GM10248 (cell line): ENCODE results near the gene DOCK1.

Experiments
- CTCF ChIA-PET: fragments of 300-600 bp; sonication (Branson Sonifier 250); formaldehyde crosslinking; extraction: SDS; loops from one replicate; lab custom pipeline; 2021; ENCODE audit warnings: antibody characterized with exemption; lab: Yijun Ruan, JAX
- POLR2A ChIA-PET: fragments of 350-650 bp; sonication (Branson Sonifier 250); formaldehyde crosslinking; extraction: SDS; loops from one replicate; lab custom pipeline; 2020; ENCODE audit warnings: antibody characterized with exemption; lab: Yijun Ruan, JAX
- DNase-seq: peaks from one replicate; pipeline ENCODE4 v3.0.0; 2012; ENCODE audit errors: extremely low spot score
- TF ChIP-seq, protein P1 (sequence below): IDR thresholded peaks from 2 replicates; pipeline ENCODE4 v1.5.1; 2012; ENCODE audit warnings: mild to moderate bottlenecking, low read depth; ENCODE audit errors: extremely low read depth, missing control alignments, control extremely low read depth

The DOCK1 gene

DNA sequence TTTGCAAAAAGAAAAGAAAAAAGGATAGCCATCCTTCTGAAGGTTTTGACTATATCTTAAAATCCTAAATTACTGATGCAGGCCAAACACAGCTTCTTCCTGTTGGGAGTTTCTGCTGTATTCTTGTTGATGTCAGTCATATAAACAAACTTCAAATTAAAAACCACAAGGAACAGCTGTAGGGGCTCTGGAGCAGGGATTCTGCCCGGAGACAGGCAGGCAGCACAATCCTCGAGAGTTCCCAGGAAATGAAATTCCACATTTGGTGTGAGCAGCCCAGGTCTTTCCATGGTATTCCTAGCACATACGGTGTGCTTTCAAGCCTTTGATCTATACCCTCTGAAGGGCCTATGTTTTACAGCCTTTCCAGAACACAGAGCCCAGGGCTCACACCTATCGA, 248.0 kb downstream of the DOCK1 start:
- POLR2A ChIA-PET: no interaction called here
- CTCF ChIA-PET: no interaction called here
- TF ChIP-seq, protein P1, sequence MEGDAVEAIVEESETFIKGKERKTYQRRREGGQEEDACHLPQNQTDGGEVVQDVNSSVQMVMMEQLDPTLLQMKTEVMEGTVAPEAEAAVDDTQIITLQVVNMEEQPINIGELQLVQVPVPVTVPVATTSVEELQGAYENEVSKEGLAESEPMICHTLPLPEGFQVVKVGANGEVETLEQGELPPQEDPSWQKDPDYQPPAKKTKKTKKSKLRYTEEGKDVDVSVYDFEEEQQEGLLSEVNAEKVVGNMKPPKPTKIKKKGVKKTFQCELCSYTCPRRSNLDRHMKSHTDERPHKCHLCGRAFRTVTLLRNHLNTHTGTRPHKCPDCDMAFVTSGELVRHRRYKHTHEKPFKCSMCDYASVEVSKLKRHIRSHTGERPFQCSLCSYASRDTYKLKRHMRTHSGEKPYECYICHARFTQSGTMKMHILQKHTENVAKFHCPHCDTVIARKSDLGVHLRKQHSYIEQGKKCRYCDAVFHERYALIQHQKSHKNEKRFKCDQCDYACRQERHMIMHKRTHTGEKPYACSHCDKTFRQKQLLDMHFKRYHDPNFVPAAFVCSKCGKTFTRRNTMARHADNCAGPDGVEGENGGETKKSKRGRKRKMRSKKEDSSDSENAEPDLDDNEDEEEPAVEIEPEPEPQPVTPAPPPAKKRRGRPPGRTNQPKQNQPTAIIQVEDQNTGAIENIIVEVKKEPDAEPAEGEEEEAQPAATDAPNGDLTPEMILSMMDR: no peak
- DNase-seq: no peak

DNA sequence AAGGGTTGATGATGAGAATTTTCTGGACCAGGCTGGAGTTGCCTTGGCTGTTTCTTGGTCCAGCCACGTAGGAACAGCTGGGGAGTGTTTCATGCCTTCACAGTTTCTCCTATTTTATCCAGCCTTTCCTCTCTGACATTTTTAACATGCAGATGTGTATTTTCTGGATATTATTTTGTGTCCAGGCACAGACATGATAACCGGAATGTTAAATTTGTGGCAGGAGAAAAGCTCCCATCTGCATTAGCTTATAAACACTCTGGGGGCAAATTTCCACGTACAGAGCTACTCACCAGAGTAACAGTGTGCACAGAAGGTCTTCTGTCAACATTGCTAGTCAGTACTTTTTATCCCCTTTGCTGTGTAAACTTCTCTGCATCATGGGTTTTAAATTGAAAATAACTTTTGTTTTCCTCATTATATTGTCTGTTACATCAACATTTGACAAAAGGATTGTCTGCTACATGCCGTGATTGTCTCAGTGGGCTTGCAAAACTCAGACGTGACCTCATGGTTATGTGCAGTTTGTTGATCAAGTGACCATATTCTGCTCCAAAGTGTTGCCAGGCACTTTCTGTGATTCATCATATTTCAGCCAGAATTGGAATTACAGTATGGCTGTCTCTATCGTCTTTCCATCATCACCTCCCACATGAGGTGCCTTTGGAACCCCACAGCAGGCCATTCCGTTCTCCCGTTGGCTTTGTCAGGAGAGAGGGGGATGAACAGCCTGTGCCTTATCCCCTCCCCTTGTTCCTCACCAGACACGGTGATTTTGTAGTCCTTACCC, 249.8 kb downstream of the DOCK1 start:
- ChIA-PET CTCF (no interaction called here), POLR2A (no interaction called here)
- TF ChIP-seq, protein P1: no peak
- no peak for DNase-seq

DNA sequence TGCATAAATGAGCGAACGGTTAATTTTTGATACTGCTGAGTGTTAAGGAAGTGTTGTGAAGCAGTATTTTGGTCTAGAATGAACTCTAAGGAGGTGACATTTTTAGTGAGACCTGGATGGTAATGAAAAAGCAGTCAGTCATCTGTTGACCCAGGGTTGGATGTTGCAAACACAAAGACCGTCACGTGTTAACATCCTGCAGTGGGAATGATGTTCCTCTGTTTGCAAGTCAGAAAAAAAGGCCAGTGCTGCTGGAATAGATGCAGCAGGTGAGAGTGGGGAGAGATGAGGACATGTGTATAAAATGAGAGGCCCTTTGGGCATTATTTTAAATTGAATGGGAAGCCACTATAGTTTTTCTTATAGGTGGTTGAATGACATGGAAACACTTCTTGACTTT, 251.9 kb downstream of the DOCK1 start:
- TF ChIP-seq, protein P1: no peak
- no peak for DNase-seq
- CTCF ChIA-PET: no interaction called here
- POLR2A ChIA-PET: no interaction called here

DNA sequence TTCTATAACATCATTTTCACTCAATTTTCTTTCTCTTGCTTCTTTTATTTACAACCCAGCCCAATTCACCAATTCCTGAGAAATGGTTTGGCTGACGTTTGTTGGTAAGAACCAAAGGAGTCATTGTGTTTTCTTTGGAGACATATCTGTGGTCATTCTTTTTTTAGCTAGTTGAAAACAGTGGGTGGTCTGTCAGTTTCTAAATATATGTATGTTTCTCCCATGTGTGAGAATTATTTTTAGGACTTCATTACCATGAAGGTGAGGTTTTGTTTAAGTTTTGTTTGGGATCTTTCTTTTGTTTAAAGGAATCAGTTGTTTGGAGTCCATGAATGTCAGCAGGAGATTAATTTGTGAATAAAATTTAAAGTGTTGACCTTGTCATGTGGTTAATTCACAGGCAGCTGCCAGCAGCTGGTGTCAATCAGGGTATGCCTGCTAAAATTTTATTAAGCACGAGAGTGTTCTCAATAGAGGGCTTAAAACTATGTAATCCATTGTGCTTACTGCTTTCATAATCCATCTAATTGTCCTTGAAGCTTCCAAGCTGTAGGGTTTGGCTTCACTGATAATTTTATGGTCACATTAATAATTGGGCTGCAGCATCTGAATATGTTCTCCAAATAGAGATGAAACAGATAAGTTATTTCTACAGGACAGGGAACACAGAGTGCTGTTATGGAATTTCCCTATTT, 252.4 kb downstream of the DOCK1 start:
- CTCF ChIA-PET: interaction anchor here (1.1 kb wide), 1 partner anchor 443 kb away, joined by 4 read pairs; no protein-coding TSS in a partner anchor
- POLR2A ChIA-PET: no interaction called here
- DNase-seq: no peak
- TF ChIP-seq, protein P1: no peak

DNA sequence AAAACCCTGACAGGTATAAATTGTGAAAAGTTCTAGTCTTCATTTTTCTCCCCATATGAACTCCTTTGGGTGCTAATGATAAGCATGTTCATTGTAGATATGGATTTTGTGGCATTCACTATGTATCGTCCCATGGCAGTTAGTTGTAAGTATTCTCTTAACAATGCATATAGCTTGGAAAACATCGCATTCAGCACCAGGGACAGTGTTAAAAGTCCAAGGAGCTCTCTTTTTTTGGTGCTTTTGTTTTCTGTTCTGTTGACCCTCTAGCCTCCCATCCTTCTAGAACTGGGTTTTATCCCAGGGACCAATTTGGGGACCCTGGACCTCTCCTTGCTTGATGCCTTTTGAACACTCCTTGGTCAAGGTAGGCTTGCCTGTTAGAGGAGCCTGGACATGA, 253.4 kb downstream of the DOCK1 start:
- CTCF ChIA-PET: interaction anchor here (1.1 kb wide), 1 partner anchor 444 kb away, joined by 4 read pairs; no protein-coding TSS in a partner anchor
- no peak for DNase-seq
- POLR2A ChIA-PET: no interaction called here
- TF ChIP-seq, protein P1: no peak

DNA sequence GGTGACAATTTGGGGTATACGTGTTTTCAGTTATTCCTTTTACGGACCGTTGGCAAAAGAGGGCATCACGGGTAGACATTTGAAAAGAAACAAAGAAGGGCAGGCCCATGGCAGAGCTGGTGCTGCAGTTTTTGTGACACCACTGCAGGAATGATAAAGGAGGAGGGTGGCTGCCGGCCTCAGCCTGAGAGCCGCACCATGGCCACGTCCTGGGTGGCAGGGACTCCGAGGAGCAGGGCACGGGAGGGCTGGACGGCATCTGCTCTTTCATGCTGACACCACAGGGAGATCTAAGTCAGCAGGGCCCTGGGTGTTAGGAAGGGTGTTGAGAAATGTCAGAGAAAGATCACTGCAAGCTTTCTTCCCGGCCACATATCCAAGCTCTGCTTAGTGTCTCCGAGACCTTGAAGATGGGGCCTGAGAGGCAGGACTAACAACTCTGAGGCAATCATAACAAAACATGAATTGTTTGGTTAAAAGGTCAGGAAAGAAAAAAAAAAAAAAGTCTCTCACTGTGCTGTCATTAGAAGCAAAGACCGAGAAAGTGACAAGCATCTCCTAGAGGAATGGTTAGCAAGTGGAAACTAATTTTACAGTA, 254.5 kb downstream of the DOCK1 start:
- CTCF ChIA-PET: no interaction called here
- TF ChIP-seq, protein P1: no peak
- POLR2A ChIA-PET: no interaction called here
- no peak for DNase-seq
